BJ (cell line): ENCODE data around the gene WNT16. TPM values are rescaled to one million over a fixed set of nuclear protein-coding genes. Genes with fewer than 3 reads are reported as not detected.
A peak's percentile ranks its signal among the peaks of the same experiment; 100 is the strongest.

Experiments used
- CTCF ChIA-PET: fragments of 350-600 bp; formaldehyde crosslinking; extraction: SDS; loops from one replicate; lab custom pipeline; 2021; ENCODE audit warnings: antibody characterized with exemption, inconsistent platforms; lab: Yijun Ruan, JAX
- POLR2A ChIA-PET: fragments of 300-600 bp; sonication (Branson Sonifier 250); formaldehyde crosslinking; extraction: SDS; loops from one replicate; lab custom pipeline; 2021; ENCODE audit warnings: antibody characterized with exemption; lab: Charles Lee
- DNase-seq: peaks from one replicate; pipeline ENCODE4 v3.0.0-alpha.2; 2011; ENCODE audit warnings: low read depth
- H3K27me3 ChIP-seq: 2 replicates; pipeline ENCODE4 v1.6.0; 2011; ENCODE audit warnings: low read length; ENCODE audit not compliant: control insufficient read depth, insufficient read depth
- H3K36me3 ChIP-seq: 2 replicates; pipeline ENCODE4 v1.5.1; 2011; ENCODE audit warnings: low read length; ENCODE audit not compliant: control insufficient read depth, insufficient read depth
- H3K4me3 ChIP-seq: 2 replicates; pipeline ENCODE4 v1.5.1; 2011; ENCODE audit warnings: low read depth, mild to moderate bottlenecking, control low read depth, low read length
- polyA plus RNA-seq: library from polyadenylated mRNA; depleted of rRNA; stranded (reverse); fragments of >200 nt; gene quantifications from 2 replicates; pipeline ENCODE4 v1.2.3, GENCODE V29; 2011
- TF ChIP-seq, protein P1 (sequence below): IDR thresholded peaks from 2 replicates; pipeline ENCODE4 v1.5.1; 2011; ENCODE audit warnings: low read depth, mild to moderate bottlenecking, control low read depth, inconsistent platforms, low read length, moderate library complexity; ENCODE audit not compliant: insufficient read depth

Gene WNT16
- polyA plus RNA-seq, 1 experiment: 0.02 TPM

DNA sequence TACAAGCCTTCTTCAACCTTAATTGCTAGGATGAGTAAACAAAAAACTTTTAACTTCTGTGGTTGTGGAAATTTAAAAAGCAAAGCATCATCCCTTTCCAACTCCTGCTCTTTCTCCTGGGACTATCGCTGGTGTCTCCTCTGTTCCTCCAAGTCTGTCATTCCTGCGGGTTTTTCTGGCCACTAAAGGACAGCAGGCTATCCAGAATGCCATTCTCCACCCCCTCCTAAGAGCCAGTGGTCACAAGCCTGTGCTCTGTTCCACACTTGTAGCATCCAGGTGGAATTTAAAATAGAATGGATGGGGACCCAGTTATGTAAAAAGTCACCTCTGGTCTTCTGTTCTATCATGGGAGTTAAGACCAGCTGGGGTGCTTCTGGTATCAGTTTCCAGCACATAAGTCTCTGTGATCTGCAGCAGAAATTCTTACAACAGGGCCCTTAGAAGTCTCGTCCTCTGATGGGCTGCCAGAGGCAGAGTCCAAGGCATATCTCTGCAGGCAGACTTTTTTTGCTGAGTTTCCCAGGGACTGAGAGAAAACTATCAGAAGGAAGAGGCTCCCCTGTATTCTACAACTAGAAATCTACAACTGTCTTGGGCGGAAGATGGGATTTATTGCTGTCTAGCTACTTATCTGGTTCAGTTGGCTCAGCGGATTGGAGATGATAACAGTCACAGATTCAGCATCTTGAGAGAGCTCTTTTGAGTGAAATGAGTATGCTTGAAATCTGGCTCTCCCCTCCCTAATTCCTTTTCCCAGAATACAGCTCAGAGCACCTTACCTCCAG lies 5.1 kb upstream of the WNT16 start:
- CTCF ChIA-PET: interaction anchor here (1.2 kb wide), 1 partner anchor 34 kb away, joined by 3 read pairs; no protein-coding TSS in a partner anchor
- no peaks in the 10 kb centered on the region for H3K36me3 ChIP-seq
- POLR2A ChIA-PET: no interaction called here
- no peak overlapping the region for H3K4me3 ChIP-seq
- TF ChIP-seq, protein P1, sequence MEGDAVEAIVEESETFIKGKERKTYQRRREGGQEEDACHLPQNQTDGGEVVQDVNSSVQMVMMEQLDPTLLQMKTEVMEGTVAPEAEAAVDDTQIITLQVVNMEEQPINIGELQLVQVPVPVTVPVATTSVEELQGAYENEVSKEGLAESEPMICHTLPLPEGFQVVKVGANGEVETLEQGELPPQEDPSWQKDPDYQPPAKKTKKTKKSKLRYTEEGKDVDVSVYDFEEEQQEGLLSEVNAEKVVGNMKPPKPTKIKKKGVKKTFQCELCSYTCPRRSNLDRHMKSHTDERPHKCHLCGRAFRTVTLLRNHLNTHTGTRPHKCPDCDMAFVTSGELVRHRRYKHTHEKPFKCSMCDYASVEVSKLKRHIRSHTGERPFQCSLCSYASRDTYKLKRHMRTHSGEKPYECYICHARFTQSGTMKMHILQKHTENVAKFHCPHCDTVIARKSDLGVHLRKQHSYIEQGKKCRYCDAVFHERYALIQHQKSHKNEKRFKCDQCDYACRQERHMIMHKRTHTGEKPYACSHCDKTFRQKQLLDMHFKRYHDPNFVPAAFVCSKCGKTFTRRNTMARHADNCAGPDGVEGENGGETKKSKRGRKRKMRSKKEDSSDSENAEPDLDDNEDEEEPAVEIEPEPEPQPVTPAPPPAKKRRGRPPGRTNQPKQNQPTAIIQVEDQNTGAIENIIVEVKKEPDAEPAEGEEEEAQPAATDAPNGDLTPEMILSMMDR: no peak
- peaks cover 11% of the 10 kb centered on the region for H3K27me3 ChIP-seq
- no peak for DNase-seq

DNA sequence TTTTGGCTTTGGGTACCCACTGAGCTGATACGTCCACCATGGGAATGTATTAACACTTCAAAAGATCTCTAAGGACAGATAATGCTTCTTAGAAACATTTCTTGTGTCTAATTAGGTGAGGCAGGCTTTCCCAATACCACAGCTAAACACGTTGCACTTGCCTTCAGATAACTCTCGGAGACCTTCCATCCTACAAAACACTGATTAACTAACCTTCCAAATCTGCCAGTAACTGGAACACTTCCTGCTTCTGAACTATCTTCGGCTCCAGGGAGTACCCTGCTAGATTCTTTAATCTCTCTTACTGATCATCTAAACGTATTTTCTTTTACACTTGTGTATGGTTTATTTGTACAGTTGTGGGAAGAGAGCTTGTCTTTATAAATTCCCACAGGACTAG lies 1.1 kb upstream of the WNT16 start:
- TF ChIP-seq, protein P1: no peak
- H3K4me3 ChIP-seq: no peak overlapping the region
- no peak for DNase-seq
- ChIA-PET POLR2A (no interaction called here), CTCF (interaction anchor here (0.8 to 1.1 kb wide), 2 partner anchors 9 to 667 kb away, joined by 3 read pairs; no protein-coding TSS in a partner anchor)
- H3K27me3 ChIP-seq: peaks cover 26% of the 10 kb centered on the region
- no peaks in the 10 kb centered on the region for H3K36me3 ChIP-seq

DNA sequence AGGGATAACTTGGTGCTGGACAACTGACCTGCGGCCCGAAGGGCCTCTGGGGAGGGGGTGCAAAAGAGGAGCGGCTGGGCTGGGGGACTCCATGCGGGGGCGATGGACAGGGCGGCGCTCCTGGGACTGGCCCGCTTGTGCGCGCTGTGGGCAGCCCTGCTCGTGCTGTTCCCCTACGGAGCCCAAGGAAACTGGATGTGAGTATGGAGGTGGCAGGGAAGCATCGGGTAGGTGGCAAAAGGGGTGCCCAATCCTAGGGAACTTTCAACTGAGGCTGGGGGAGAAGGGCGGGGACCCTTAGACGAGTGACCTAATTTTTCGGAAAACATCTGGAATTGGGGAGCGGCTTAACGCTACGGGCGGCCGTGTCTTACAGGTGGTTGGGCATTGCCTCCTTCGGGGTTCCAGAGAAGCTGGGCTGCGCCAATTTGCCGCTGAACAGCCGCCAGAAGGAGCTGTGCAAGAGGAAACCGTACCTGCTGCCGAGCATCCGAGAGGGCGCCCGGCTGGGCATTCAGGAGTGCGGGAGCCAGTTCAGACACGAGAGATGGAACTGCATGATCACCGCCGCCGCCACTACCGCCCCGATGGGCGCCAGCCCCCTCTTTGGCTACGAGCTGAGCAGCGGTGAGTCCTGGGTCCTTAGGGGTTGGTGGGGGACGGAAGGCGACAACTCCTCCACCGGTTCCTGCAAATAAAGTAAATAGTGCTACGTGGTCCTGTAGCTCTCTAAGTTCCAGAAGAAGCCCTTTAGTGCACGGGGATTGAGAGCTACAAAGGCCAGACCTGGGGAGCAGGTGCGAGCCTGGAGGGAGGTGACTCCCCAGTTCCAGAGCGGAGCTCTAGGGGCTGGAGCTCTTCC lies 622 bp downstream of the WNT16 start:
- Histone ChIP-seq H3K36me3 (no peaks in the 10 kb centered on the region), H3K27me3 (peaks cover 24% of the 10 kb centered on the region), H3K4me3 (peak overlapping the region; percentile 44)
- DNase-seq: no peak
- TF ChIP-seq, protein P1: peak; percentile 24; the same call in 1 of the 2 replicates
- POLR2A ChIA-PET: no interaction called here
- CTCF ChIA-PET: interaction anchor here (1.1 to 1.5 kb wide), 2 partner anchors 221 to 524 kb away, joined by 3 to 4 read pairs; no protein-coding TSS in a partner anchor

DNA sequence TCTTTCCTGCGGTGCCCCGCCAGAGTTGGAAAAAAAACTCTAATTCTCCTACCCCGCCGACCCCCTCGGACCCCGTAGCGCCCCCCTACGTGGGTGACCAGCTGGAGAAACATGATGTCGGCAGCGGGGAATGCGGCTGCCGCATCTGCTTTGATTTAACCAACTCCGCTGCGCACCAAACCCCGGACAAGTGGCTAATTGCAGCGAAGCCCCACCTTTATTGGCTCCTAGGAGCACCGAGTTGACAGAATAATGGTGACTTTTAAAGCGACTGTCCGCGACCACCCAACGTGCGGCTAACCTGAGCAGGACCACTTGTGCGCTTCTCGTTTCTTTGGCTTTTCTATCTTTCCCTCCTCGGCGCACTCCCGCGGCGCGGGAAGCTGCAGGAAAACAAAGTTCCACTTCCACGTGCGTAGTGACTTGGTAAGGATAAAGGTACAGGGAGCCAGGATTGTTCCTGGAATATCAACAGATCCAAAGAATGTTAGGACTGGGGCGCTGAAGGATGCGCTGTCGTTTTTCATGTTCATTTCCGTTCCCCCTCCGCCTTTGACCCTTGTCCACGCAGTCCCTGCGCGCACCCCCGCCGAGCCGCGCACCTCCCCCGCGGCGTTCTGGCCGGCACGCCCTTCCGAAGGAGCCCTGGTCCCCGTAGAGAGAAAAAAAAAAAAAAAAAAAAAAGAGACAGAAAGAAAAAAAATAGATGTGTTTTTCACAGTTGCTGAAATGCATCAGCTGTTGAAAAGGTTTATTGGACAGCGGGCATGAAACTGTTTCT lies 1.4 kb downstream of the WNT16 start:
- Histone ChIP-seq H3K27me3 (peaks cover 24% of the 10 kb centered on the region), H3K36me3 (no peaks in the 10 kb centered on the region), H3K4me3 (peak overlapping the region; percentile 44)
- ChIA-PET POLR2A (no interaction called here), CTCF (interaction anchor here (0.8 to 1.5 kb wide), 4 partner anchors 37 to 524 kb away, joined by 3 to 4 read pairs (median 3); no protein-coding TSS in a partner anchor)
- TF ChIP-seq, protein P1: no peak
- no peak for DNase-seq
